HCT116 (cell line): Measurements from ENCODE around the gene C1orf35. TPM values are rescaled to one million over a fixed set of nuclear protein-coding genes. Genes with fewer than 3 reads are reported as not detected.

Experiments
- ATAC-seq: fragments of 200-7000 bp; cut with Tn5 transposase; 2 replicates; pipeline ENCODE4 v1.9.1; 2020; ENCODE audit warnings: mild to moderate bottlenecking, moderate library complexity
- BruUV-seq: library from RNA; stranded (reverse); fragments of 400-500 nt; replicated peaks from 2 replicates; lab custom pipeline; 2021; lab: Mats Ljungman, UMichigan
- CTCF ChIA-PET: fragments of 300-600 bp; sonication (Branson Sonifier 250); formaldehyde crosslinking; loops from one replicate; lab custom pipeline; 2021; ENCODE audit warnings: antibody characterized with exemption; lab: Charles Lee
- POLR2A ChIA-PET: fragments of 300-600, 350-600 bp; sonication (Branson Sonifier 250); formaldehyde crosslinking; loops from one replicate; lab custom pipeline; 2021; ENCODE audit warnings: antibody characterized with exemption; lab: Charles Lee
- RAD21 ChIA-PET, 2 experiments: fragments of 300-600 bp; sonication (Branson Sonifier 250); formaldehyde crosslinking; loops; one replicate each; lab custom pipeline; 2023; ENCODE audit warnings: low total read pairs in 2 of 2; ENCODE audit not compliant: uncharacterized antibody in 2 of 2, unreplicated experiment in 2 of 2, low non-redundant PET in 1 of 2; lab: Charles Lee
- DNase-seq: peaks from one replicate; pipeline ENCODE4 v3.0.0-alpha.2; 2010; ENCODE audit warnings: low read depth, low spot score
- H2AFZ ChIP-seq: fragments of 200-600 bp; shearing (Covaris generic), sonication (generic); 2 replicates; pipeline ENCODE4 v1.6.1; 2017; ENCODE audit warnings: low read depth, mixed run types, mixed read lengths, antibody characterized with exemption, low read length; ENCODE audit not compliant: poor library complexity, severe bottlenecking
- H3K27ac ChIP-seq: 2 replicates; pipeline ENCODE4 v1.5.1; 2012; ENCODE audit warnings: low read depth, low read length
- H3K27me3 ChIP-seq: fragments of 200-600 bp; sonication (generic); 2 replicates; pipeline ENCODE4 v1.6.1; 2016; ENCODE audit warnings: mixed run types, low read length, mixed read lengths; ENCODE audit not compliant: insufficient read depth
- H3K36me3 ChIP-seq, 2 experiments: fragments of 200-500 bp in 1 of 2; fragments of 200-600 bp in 1 of 2; sonication (Bioruptor generic) in 1 of 2; sonication (generic) in 1 of 2; 2 replicates each; pipeline versions ENCODE4 v1.5.1 to v1.6.1; 2014 to 2016; ENCODE audit warnings: low read length in 2 of 2, inconsistent platforms in 1 of 2, mixed read lengths in 1 of 2, mixed run types in 1 of 2; ENCODE audit not compliant: insufficient read depth in 2 of 2, control insufficient read depth in 1 of 2
- H3K4me1 ChIP-seq, 2 experiments: fragments of 200-600 bp in 1 of 2; sonication (generic) in 1 of 2; 2 replicates each; pipeline versions ENCODE4 v1.5.1 to v1.6.1; 2012 to 2017; ENCODE audit warnings: low read length in 2 of 2, inconsistent platforms in 1 of 2, mild to moderate bottlenecking in 1 of 2, mixed read lengths in 1 of 2, mixed run types in 1 of 2, moderate library complexity in 1 of 2; ENCODE audit not compliant: insufficient read depth in 2 of 2, control insufficient read depth in 1 of 2
- H3K4me2 ChIP-seq: fragments of 200-600 bp; sonication (generic); 2 replicates; pipeline ENCODE4 v1.6.1; 2017; ENCODE audit warnings: mixed run types, low read length, mixed read lengths
- H3K4me3 ChIP-seq, 2 experiments: fragments of 200-600 bp in 1 of 2; sonication (generic) in 1 of 2; replicated peaks in 1 of 2; 2 replicates each; pipeline ENCODE4 v1.5.1; 2011 to 2016; ENCODE audit warnings: low read length in 2 of 2, control low read depth in 1 of 2, low read depth in 1 of 2, mild to moderate bottlenecking in 1 of 2, mixed read lengths in 1 of 2, mixed run types in 1 of 2
- H3K79me2 ChIP-seq: fragments of 200-600 bp; sonication (generic); 2 replicates; pipeline ENCODE4 v1.6.1; 2017; ENCODE audit warnings: mild to moderate bottlenecking, mixed run types, low read length, moderate library complexity, mixed read lengths; ENCODE audit not compliant: insufficient read depth
- H3K9ac ChIP-seq: fragments of 200-600 bp; sonication (generic); 2 replicates; pipeline ENCODE4 v1.6.1; 2016; ENCODE audit warnings: low read length, mixed read lengths
- H3K9me2 ChIP-seq: fragments of 200-600 bp; sonication (generic), shearing (Covaris generic); 2 replicates; pipeline ENCODE4 v1.6.1; 2017; ENCODE audit warnings: mixed run types, mild to moderate bottlenecking, moderate library complexity; ENCODE audit not compliant: insufficient read depth
- H3K9me3 ChIP-seq, 2 experiments: fragments of 200-500 bp in 1 of 2; fragments of 200-600 bp in 1 of 2; sonication (Bioruptor generic) in 1 of 2; sonication (generic) in 1 of 2; 2 replicates each; pipeline ENCODE4 v1.6.1; 2014 to 2017; ENCODE audit warnings: low read length in 2 of 2, mixed read lengths in 2 of 2, inconsistent platforms in 1 of 2, low read depth in 1 of 2, mild to moderate bottlenecking in 1 of 2, mixed run types in 1 of 2, moderate library complexity in 1 of 2; ENCODE audit not compliant: control insufficient read depth in 1 of 2, insufficient read depth in 1 of 2
- H4K20me1 ChIP-seq: fragments of 200-600 bp; sonication (generic), shearing (Covaris generic); 2 replicates; pipeline ENCODE4 v1.6.1; 2017; ENCODE audit warnings: mixed run types, mild to moderate bottlenecking, moderate library complexity; ENCODE audit not compliant: insufficient read depth
- EZH2 ChIP-seq: fragments of 200-600 bp; sonication (generic); IDR thresholded peaks from 2 replicates; pipeline ENCODE4 v1.6.1; 2017; ENCODE audit warnings: antibody characterized with exemption, mixed run types
- EZH2phosphoT487 ChIP-seq: fragments of 200-600 bp; IDR thresholded peaks from 2 replicates; pipeline ENCODE4 v1.6.1; 2018; ENCODE audit warnings: antibody characterized with exemption, borderline replicate concordance
- FOSL1 ChIP-seq: IDR thresholded peaks from 2 replicates; pipeline ENCODE4 v1.6.1; 2012; ENCODE audit warnings: low read depth
- REST ChIP-seq: IDR thresholded peaks from 2 replicates; pipeline ENCODE4 v1.6.1; 2012; ENCODE audit warnings: low read depth
- SIN3A ChIP-seq: IDR thresholded peaks from 2 replicates; pipeline ENCODE4 v1.6.1; 2012; ENCODE audit warnings: low read depth
- SP1 ChIP-seq: IDR thresholded peaks from 2 replicates; pipeline ENCODE4 v1.6.1; 2012; ENCODE audit warnings: low read depth
- intact Hi-C: fragments of 100-400 bp; cut with micrococcal nuclease; formaldehyde crosslinking; loops from 2 replicates; pipeline ENCODE4 v1.10.0; 2022
- total RNA-seq: library from RNA; stranded (reverse); gene quantifications from one replicate; pipeline ENCODE4 v1.2.1, GENCODE V29; 2021; ENCODE audit not compliant: unreplicated experiment
- TF ChIP-seq, protein P1 (sequence below): IDR thresholded peaks from 2 replicates; pipeline ENCODE4 v1.6.1; 2011; ENCODE audit warnings: mild to moderate bottlenecking, low read length, moderate library complexity; ENCODE audit not compliant: insufficient replicate concordance; ENCODE audit errors: extremely low read depth
- TF ChIP-seq, protein P2 (sequence below): IDR thresholded peaks from 2 replicates; pipeline ENCODE4 v1.6.1; 2012

Gene C1orf35
- total RNA-seq, 1 experiment from 2014 or later = 26.1 TPM

- Histone ChIP-seq H3K4me1 (peaks cover 5 to 29% of the 10 kb centered on the region in 2 experiments), H2AFZ (no peak overlapping the region), H4K20me1 (peaks cover 54% of the 10 kb centered on the region; the same call in 1 of the 2 replicates), H3K4me2 (no peak overlapping the region), H3K27ac (no peak overlapping the region), H3K4me3 (no peak overlapping the region), H3K9me3 (peaks cover 9 to 17% of the 10 kb centered on the region in 2 experiments; a peak in 2 of 4 replicates), H3K9ac (no peak overlapping the region), H3K9me2 (no peaks in the 10 kb centered on the region), H3K36me3 (peaks cover 0 to 64% of the 10 kb centered on the region in 2 experiments; a peak in 1 of 4 replicates), H3K79me2 (peaks cover 100% of the 10 kb centered on the region)
- ChIA-PET CTCF (no interaction called here), RAD21 (no interaction called here), POLR2A (no interaction called here)
- no peak; the same call in 1 of the 2 replicates for ATAC-seq
- no peak for DNase-seq
- intact Hi-C loops = no loop called here
- TF ChIP-seq, protein P1, sequence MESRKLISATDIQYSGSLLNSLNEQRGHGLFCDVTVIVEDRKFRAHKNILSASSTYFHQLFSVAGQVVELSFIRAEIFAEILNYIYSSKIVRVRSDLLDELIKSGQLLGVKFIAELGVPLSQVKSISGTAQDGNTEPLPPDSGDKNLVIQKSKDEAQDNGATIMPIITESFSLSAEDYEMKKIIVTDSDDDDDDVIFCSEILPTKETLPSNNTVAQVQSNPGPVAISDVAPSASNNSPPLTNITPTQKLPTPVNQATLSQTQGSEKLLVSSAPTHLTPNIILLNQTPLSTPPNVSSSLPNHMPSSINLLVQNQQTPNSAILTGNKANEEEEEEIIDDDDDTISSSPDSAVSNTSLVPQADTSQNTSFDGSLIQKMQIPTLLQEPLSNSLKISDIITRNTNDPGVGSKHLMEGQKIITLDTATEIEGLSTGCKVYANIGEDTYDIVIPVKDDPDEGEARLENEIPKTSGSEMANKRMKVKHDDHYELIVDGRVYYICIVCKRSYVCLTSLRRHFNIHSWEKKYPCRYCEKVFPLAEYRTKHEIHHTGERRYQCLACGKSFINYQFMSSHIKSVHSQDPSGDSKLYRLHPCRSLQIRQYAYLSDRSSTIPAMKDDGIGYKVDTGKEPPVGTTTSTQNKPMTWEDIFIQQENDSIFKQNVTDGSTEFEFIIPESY = no peak
- TF ChIP-seq REST (no peak), EZH2phosphoT487 (no peak), SP1 (no peak), FOSL1 (no peak), SIN3A (no peak), EZH2 (no peak)
- TF ChIP-seq, protein P2, sequence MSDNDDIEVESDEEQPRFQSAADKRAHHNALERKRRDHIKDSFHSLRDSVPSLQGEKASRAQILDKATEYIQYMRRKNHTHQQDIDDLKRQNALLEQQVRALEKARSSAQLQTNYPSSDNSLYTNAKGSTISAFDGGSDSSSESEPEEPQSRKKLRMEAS = no peak
- TF ChIP-seq, all 23 proteins: peak for 0
- no TSS peak for BruUV-seq
- no peaks in the 10 kb centered on the region for H3K27me3 ChIP-seq
Measured at GRCh38 chr1:228089519-228090380, 13.4 kb downstream of the C1orf35 start.
